HG03135 (cell line): ENCODE results near the gene SFT2D3.

Experiments used
- ATAC-seq: cut with Tn5 transposase; IDR thresholded peaks from one replicate; pipeline ENCODE4 v1.9.1; 2021; ENCODE audit warnings: mild to moderate bottlenecking, moderate library complexity; ENCODE audit not compliant: unreplicated experiment

SFT2D3 gene

GRCh38 chr2:127681288-127681804, 20.0 kb upstream of the SFT2D3 start:
- no peak for ATAC-seq

- no peak for ATAC-seq
These were observed 19.1 kb upstream of the SFT2D3 start for GRCh38 chr2:127681976-127682857.

- no peak for ATAC-seq
These were observed 18.2 kb upstream of the SFT2D3 start for GRCh38 chr2:127683056-127683455.

DNA sequence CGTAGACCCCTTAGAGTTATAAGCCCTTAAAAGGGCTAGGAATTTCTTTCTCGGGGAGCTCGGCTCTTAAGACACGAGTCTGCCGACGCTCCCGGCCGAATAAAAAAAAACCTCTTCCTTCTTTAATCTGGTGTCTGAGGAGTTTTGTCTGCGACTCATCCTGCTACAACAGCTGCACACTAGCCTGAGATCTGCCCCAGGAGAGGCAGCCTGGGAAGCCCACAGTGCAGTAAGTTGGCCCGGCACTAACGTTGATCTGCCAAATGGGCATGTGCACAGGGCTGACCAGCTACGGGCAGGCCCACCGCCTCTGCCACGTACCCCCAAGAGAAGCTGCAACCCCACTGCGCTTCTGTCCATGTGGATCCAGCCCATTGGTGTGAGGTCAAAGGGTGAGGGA, 17.5 kb upstream of the SFT2D3 start:
- ATAC-seq = no peak

DNA sequence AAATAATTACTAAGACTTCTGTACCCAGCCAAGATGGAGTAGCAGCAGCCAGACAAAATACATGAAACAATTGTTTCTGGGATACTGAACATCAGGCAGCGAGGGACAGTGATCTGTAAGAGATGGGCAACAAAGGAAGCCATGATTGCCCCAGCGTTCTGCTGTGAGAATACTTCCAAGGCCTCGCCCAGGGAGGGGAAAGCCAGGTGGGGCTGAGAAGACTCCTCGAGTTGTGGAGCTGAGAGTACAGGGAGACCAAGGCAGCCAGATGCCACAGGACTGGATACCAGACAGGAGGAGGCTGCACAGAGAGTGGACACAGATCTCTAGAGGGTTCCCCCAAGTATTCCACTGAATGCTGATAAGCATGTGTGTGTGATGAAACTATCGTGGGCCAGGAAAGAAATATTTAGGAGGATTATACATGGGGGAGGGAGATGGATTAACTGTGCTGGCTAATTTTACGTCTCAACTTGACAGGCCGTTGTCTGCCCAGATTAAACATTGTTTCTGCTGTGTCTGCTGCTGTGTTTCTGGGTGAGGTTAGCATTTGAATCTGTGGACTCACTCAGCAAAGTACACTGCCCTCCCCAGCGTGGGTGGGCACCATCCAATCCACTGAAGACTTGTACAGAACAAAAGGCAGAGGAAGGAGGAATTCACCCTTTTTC, 15.8 kb upstream of the SFT2D3 start:
- no peak for ATAC-seq

- no peak for ATAC-seq
These were observed 12.9 kb upstream of the SFT2D3 start for GRCh38 chr2:127688405-127688804.

DNA sequence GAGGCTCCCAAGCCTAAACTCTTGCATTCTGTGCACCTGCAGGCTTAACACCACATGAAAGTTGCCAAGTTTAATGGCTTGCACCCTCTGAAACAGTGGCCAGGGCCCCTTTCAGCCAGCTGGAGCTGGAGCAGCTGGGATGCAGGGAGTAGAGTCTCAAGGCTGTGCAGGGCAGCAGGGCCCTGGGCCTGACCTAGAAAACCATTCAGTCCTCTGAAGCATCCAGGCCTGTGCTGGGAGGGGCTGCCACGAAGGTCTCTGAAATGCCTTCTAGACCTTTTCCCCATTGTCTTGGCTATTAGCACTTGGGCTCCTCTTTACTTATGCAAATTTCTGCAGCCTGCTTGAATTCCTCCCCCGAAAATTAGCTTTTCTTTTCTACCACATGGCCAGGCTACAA, 10.6 kb upstream of the SFT2D3 start:
- ATAC-seq = no peak

GRCh38 chr2:127694986-127695385, 6.3 kb upstream of the SFT2D3 start:
- ATAC-seq = no peak

- ATAC-seq = no peak
These were observed 5.5 kb upstream of the SFT2D3 start for GRCh38 chr2:127695491-127696472.

GRCh38 chr2:127697482-127698180, 3.7 kb upstream of the SFT2D3 start:
- no peak for ATAC-seq

DNA sequence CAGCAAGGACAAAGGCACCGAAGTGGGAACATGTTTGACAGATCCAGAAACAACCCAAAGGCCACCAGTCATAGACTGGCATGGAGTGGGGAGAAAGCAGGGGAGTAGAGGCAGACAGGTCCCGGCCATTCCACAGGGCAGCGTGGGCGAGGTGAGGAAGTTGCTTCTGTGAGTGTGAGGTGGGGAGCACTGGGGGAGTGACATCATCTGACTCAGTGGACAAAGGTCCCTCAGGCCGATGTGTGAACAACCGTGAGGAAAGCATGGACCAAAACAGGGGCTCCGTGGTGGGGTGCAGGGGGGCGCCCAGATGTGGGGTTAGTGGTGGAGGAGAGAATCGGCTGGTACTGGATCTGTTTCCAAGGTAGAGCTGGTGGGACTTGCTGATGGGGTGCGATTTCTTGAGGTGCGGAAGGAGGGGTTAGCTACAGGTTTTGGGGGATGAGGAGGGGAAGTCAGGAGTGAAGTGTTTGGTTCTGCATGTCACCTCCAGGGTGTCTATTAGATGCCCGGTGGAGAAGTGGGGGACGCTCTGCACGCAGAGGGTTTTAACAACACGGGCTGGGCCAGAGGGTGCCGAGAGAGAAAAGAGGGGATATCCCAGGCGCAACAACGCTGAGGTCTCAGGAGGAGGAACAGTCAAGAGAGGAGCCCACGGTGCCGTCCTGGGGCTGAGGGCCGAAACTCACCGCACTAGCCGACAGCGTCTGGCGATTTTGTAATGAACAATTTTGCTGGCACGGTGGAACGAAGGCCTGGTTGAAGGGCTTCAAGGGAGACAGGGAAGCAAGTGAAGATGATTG, 2.5 kb upstream of the SFT2D3 start:
- ATAC-seq = no peak

GRCh38 chr2:127700527-127701192, 637 bp upstream of the SFT2D3 start:
- ATAC-seq = peak; percentile 50

DNA sequence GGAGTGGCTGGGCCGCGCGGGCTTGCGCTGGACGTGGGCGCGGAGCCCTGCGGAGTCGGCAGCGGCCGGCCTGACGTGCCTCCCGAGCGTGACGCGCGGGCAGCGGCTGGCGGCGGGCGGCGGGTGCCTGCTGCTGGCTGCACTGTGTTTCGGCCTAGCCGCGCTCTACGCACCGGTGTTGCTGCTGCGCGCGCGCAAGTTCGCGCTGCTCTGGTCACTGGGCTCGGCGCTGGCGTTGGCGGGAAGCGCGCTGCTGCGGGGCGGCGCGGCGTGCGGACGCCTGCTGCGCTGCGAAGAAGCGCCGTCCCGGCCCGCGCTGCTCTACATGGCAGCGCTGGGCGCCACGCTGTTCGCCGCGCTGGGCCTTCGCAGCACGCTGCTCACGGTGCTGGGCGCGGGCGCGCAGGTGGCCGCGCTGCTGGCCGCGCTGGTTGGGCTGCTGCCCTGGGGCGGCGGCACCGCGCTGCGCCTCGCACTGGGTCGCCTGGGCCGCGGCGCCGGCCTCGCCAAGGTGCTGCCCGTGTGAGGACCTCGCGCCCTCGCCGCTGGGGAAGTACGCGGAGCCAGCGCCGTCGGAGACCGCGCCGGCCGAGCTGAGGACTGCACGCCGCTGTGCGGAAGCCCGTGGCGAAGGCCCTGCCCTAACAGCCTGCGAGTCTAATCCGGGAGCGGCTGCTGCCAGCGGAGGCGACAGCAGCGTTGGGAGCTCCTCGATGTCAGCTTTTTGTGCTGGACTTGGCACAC, 526 bp downstream of the SFT2D3 start:
- ATAC-seq = peak; percentile 60

GRCh38 chr2:127702395-127703009, 1.2 kb downstream of the SFT2D3 start:
- ATAC-seq = no peak

DNA sequence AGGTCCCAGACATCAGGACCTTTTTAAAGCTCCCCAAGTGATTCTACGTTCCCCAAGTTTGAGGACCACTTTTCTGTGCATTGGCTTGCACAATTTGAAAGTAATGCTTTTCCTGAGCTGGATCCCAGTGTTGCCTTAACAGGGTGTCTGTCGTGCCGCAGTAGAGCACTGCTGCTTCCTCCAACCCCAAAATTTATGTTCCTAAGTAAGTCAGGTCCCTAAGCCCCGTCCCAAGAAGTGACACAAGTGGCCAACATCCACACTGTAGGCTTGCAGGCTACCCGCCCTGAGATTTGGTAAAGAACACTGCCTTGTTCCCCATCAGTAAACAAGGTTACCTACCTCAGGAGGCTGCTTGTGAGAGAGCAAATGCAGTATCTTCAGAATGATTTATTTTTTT, 2.0 kb downstream of the SFT2D3 start:
- no peak for ATAC-seq

DNA sequence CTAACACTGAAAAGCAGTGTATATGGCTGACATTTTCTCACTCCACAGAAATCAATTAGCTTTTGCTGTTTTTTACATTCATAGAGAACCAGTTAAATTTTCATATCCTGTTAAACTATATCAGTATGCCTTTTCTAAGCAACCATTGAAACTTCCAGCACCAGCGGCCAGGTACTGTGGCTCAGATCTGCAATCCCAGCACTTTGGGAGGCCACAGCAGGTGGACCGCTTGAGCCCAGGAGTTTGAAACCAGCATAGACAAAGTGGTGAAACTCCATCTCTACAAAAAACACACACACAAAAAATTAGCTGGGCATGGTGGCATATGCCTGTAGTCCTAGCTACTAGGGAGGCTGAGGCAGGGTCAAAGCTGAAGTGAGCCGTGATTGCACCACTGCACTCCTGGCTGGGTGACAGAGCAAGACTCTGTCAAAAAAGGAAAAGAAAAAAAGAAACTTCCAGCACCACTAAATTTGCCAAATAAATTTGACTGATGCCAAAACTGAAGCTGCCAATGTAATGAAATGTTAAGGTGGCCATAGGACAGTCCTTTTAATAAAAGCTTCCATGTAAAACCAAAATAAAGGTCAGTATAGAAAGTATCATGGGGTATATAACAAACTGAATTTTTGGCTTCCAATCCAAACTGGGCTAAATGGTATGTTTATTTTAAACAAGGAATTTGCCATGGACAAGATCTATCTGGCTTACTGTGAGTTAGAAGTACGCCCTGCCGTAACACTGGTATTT, 3.5 kb downstream of the SFT2D3 start:
- ATAC-seq = no peak
